GM23338 (cell line): ENCODE data around the gene YPEL1. TPM values are rescaled to one million over a fixed set of nuclear protein-coding genes. Genes with fewer than 3 reads are reported as not detected.

ENCODE experiments used
- ATAC-seq: fragments of 200-7000 bp; cut with Tn5 transposase; 3 replicates; pipeline ENCODE4 v1.9.1; 2020
- DNase-seq: peaks from one replicate; pipeline ENCODE4 v3.0.0-alpha.2; 2015; ENCODE audit warnings: low spot score
- H2AFZ ChIP-seq: fragments of 200-600 bp; sonication (generic); 2 replicates; pipeline ENCODE4 v1.8.0; 2016; ENCODE audit warnings: antibody characterized with exemption, mild to moderate bottlenecking, moderate library complexity
- H3F3A ChIP-seq: fragments of 200-600 bp; sonication (generic); replicated peaks from 2 replicates; pipeline ENCODE4 v1.8.0; 2017; ENCODE audit warnings: antibody characterized with exemption, mixed run types, low read depth
- H3K27ac ChIP-seq: fragments of 200-600 bp; sonication (generic); 2 replicates; pipeline ENCODE4 v1.6.1; 2016; ENCODE audit warnings: low read depth
- H3K27me3 ChIP-seq: fragments of 200-600 bp; sonication (generic); 2 replicates; pipeline ENCODE4 v1.8.0; 2016; ENCODE audit warnings: mild to moderate bottlenecking, mixed run types, moderate library complexity; ENCODE audit not compliant: insufficient read depth
- H3K36me3 ChIP-seq: fragments of 200-600 bp; sonication (generic); 2 replicates; pipeline ENCODE4 v1.8.0; 2016; ENCODE audit warnings: mild to moderate bottlenecking; ENCODE audit not compliant: insufficient read depth
- H3K4me1 ChIP-seq: fragments of 200-600 bp; sonication (generic); 2 replicates; pipeline ENCODE4 v1.8.0; 2016; ENCODE audit warnings: mild to moderate bottlenecking, moderate library complexity; ENCODE audit not compliant: insufficient read depth
- H3K4me2 ChIP-seq: fragments of 200-600 bp; sonication (generic); 2 replicates; pipeline ENCODE4 v1.7.1; 2017; ENCODE audit warnings: mixed run types
- H3K4me3 ChIP-seq: fragments of 200-600 bp; sonication (generic); 2 replicates; pipeline ENCODE4 v1.6.1; 2016; ENCODE audit warnings: mixed run types
- H3K79me2 ChIP-seq: fragments of 200-600 bp; sonication (generic); replicated peaks from 2 replicates; pipeline ENCODE4 v1.8.0; 2017; ENCODE audit warnings: mild to moderate bottlenecking; ENCODE audit not compliant: insufficient read depth
- H3K9me2 ChIP-seq: fragments of 200-600 bp; sonication (generic); 2 replicates; pipeline ENCODE4 v1.8.0; 2017; ENCODE audit not compliant: insufficient read depth
- H4K20me1 ChIP-seq: fragments of 200-600 bp; sonication (generic); replicated peaks from 2 replicates; pipeline ENCODE4 v1.8.0; 2017; ENCODE audit warnings: mild to moderate bottlenecking; ENCODE audit not compliant: insufficient read depth
- H3K27ac Mint-ChIP-seq: 2 replicates; pipeline ENCODE4 v1.8.0; 2020; ENCODE audit warnings: inconsistent platforms, mild to moderate bottlenecking, moderate library complexity, mixed read lengths
- H3K27me3 Mint-ChIP-seq: 3 replicates; pipeline ENCODE4 v1.8.0; 2022; ENCODE audit warnings: low read depth, mild to moderate bottlenecking, moderate library complexity, mixed read lengths, inconsistent platforms; ENCODE audit not compliant: insufficient read depth, poor library complexity
- H3K36me3 Mint-ChIP-seq: 3 replicates; pipeline ENCODE4 v1.8.0; 2021; ENCODE audit warnings: low read depth, mild to moderate bottlenecking, inconsistent platforms, moderate library complexity, mixed read lengths
- H3K4me1 Mint-ChIP-seq: 3 replicates; pipeline ENCODE4 v1.8.0; 2020; ENCODE audit warnings: mild to moderate bottlenecking, inconsistent platforms, mixed read lengths
- H3K4me3 Mint-ChIP-seq: 3 replicates; pipeline ENCODE4 v1.8.0; 2021; ENCODE audit warnings: moderate library complexity, mild to moderate bottlenecking, inconsistent platforms, mixed read lengths
- H3K9me3 Mint-ChIP-seq: 3 replicates; pipeline ENCODE4 v1.8.0; 2020; ENCODE audit warnings: moderate library complexity, mild to moderate bottlenecking, inconsistent platforms, mixed read lengths
- EZH2 ChIP-seq: fragments of 200-600 bp; sonication (generic); IDR thresholded peaks from one replicate; pipeline ENCODE4 v1.8.0; 2017; ENCODE audit warnings: antibody characterized with exemption, mild to moderate bottlenecking, low read depth; ENCODE audit not compliant: unreplicated experiment
- STAT1 ChIP-seq: IDR thresholded peaks from one replicate; pipeline ENCODE4 v1.6.1; 2016; ENCODE audit warnings: antibody characterized with exemption; ENCODE audit not compliant: unreplicated experiment
- polyA plus RNA-seq: library from polyadenylated mRNA; unstranded; fragments of >200 nt; fragmentation: Nextera tagmentation; extraction: Ambion mirVana; gene quantifications from 2 replicates; pipeline ENCODE4 v1.2.1, GENCODE V29; 2016
- total RNA-seq: library from RNA; depleted of rRNA; stranded (reverse); fragments of >200 nt; shearing (Covaris generic); gene quantifications from 2 replicates; pipeline ENCODE4 v1.2.3, GENCODE V29; 2014
- TF ChIP-seq, protein P1 (sequence below), 2 experiments: fragments of 200-600 bp in 1 of 2; sonication (generic) in 1 of 2; conservative IDR thresholded peaks; 2 replicates each; pipeline versions ENCODE4 v1.5.1 to v1.6.1; 2016 to 2017; ENCODE audit warnings: antibody characterized with exemption in 2 of 2, low read depth in 2 of 2, mild to moderate bottlenecking in 2 of 2, moderate library complexity in 1 of 2
- TF ChIP-seq, protein P2 (sequence below): fragments of 250-450 bp; sonication (Bioruptor Pico); IDR thresholded peaks from 2 replicates; pipeline ENCODE4 v1.5.0; 2020; ENCODE audit warnings: mild to moderate bottlenecking, moderate library complexity
- TF ChIP-seq, protein P3 (sequence below): IDR thresholded peaks from one replicate; pipeline ENCODE4 v1.6.1; 2018; ENCODE audit warnings: antibody characterized with exemption; ENCODE audit not compliant: unreplicated experiment

Gene YPEL1
- total and polyA plus RNA-seq, 2 experiments from 2014 or later = 4.4 to 6.0 TPM

DNA sequence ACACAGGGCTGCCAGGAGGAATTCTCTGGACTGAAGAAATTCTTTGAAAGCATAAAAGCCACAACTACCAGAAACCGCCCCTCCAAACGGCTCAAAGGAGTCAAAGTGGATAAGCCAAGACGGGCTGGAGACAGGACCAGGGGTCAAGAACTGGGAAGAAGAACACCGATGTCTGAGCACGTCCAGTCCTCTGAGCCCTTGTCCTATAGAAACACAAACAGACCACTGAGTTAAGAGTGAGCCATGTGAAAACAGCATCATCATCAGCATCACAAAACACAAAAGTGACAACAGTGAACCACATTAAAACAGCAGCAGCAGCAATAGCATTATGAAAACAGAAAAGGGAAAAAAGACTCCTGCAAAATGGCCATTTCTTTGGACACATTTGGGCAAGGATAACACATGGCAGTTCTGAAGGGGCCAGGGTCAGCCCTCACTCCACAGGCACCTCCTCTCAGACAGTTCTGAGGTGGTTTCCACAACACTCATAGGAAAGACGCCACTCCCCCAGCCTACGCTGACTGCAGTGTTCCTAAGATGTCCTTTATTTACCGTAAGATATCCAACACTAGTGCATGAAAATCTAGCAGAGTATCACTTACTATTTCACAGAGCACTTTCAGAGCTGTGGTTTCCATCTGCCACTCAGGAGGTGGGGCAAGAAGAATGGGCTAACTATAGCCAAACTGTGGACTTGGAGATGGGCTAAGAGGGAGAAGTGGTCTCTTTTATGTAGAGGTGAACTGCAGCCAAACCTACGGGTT is 28.6 kb upstream of the YPEL1 start:
- peaks cover 66% of the 10 kb centered on the region for H3K36me3 Mint-ChIP-seq
- no peak overlapping the region for H3K27ac Mint-ChIP-seq

More for the DNA sequence above, 28.6 kb upstream of the YPEL1 start:
- Histone ChIP-seq H3K9me2 (no peaks in the 10 kb centered on the region), H3K36me3 (peaks cover 40% of the 10 kb centered on the region), H4K20me1 (peaks cover 17% of the 10 kb centered on the region), H3K27ac (no peak overlapping the region), H3K4me2 (no peak overlapping the region), H3F3A (no peaks in the 10 kb centered on the region), H3K79me2 (no peaks in the 10 kb centered on the region; the same call in 1 of the 2 replicates), H3K4me3 (no peak overlapping the region), H3K27me3 (no peaks in the 10 kb centered on the region), H2AFZ (no peak overlapping the region), H3K4me1 (no peaks in the 10 kb centered on the region)
- Mint-ChIP-seq H3K9me3 (no peaks in the 10 kb centered on the region), H3K4me3 (no peak overlapping the region), H3K27me3 (peaks cover 5% of the 10 kb centered on the region), H3K4me1 (no peaks in the 10 kb centered on the region)
- DNase-seq (no peak), ATAC-seq (no peak)
- TF ChIP-seq EZH2 = no peak
- TF ChIP-seq STAT1 = no peak
- TF ChIP-seq, protein P1, sequence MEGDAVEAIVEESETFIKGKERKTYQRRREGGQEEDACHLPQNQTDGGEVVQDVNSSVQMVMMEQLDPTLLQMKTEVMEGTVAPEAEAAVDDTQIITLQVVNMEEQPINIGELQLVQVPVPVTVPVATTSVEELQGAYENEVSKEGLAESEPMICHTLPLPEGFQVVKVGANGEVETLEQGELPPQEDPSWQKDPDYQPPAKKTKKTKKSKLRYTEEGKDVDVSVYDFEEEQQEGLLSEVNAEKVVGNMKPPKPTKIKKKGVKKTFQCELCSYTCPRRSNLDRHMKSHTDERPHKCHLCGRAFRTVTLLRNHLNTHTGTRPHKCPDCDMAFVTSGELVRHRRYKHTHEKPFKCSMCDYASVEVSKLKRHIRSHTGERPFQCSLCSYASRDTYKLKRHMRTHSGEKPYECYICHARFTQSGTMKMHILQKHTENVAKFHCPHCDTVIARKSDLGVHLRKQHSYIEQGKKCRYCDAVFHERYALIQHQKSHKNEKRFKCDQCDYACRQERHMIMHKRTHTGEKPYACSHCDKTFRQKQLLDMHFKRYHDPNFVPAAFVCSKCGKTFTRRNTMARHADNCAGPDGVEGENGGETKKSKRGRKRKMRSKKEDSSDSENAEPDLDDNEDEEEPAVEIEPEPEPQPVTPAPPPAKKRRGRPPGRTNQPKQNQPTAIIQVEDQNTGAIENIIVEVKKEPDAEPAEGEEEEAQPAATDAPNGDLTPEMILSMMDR (conservative IDR thresholded peaks at IDR 0.05; ENCODE audit: low read depth in 2 of 2) = no peak
- TF ChIP-seq, protein P2, sequence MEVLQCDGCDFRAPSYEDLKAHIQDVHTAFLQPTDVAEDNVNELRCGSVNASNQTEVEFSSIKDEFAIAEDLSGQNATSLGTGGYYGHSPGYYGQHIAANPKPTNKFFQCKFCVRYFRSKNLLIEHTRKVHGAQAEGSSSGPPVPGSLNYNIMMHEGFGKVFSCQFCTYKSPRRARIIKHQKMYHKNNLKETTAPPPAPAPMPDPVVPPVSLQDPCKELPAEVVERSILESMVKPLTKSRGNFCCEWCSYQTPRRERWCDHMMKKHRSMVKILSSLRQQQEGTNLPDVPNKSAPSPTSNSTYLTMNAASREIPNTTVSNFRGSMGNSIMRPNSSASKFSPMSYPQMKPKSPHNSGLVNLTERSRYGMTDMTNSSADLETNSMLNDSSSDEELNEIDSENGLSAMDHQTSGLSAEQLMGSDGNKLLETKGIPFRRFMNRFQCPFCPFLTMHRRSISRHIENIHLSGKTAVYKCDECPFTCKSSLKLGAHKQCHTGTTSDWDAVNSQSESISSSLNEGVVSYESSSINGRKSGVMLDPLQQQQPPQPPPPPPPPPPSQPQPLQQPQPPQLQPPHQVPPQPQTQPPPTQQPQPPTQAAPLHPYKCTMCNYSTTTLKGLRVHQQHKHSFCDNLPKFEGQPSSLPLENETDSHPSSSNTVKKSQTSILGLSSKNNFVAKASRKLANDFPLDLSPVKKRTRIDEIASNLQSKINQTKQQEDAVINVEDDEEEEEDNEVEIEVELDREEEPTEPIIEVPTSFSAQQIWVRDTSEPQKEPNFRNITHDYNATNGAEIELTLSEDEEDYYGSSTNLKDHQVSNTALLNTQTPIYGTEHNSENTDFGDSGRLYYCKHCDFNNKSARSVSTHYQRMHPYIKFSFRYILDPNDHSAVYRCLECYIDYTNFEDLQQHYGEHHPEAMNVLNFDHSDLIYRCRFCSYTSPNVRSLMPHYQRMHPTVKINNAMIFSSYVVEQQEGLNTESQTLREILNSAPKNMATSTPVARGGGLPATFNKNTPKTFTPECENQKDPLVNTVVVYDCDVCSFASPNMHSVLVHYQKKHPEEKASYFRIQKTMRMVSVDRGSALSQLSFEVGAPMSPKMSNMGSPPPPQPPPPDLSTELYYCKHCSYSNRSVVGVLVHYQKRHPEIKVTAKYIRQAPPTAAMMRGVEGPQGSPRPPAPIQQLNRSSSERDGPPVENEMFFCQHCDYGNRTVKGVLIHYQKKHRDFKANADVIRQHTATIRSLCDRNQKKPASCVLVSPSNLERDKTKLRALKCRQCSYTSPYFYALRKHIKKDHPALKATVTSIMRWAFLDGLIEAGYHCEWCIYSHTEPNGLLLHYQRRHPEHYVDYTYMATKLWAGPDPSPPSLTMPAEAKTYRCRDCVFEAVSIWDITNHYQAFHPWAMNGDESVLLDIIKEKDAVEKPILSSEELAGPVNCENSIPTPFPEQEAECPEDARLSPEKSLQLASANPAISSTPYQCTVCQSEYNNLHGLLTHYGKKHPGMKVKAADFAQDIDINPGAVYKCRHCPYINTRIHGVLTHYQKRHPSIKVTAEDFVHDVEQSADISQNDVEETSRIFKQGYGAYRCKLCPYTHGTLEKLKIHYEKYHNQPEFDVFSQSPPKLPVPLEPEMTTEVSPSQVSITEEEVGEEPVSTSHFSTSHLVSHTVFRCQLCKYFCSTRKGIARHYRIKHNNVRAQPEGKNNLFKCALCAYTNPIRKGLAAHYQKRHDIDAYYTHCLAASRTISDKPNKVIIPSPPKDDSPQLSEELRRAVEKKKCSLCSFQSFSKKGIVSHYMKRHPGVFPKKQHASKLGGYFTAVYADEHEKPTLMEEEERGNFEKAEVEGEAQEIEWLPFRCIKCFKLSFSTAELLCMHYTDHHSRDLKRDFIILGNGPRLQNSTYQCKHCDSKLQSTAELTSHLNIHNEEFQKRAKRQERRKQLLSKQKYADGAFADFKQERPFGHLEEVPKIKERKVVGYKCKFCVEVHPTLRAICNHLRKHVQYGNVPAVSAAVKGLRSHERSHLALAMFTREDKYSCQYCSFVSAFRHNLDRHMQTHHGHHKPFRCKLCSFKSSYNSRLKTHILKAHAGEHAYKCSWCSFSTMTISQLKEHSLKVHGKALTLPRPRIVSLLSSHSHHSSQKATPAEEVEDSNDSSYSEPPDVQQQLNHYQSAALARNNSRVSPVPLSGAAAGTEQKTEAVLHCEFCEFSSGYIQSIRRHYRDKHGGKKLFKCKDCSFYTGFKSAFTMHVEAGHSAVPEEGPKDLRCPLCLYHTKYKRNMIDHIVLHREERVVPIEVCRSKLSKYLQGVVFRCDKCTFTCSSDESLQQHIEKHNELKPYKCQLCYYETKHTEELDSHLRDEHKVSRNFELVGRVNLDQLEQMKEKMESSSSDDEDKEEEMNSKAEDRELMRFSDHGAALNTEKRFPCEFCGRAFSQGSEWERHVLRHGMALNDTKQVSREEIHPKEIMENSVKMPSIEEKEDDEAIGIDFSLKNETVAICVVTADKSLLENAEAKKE = no peak
- TF ChIP-seq, protein P3, sequence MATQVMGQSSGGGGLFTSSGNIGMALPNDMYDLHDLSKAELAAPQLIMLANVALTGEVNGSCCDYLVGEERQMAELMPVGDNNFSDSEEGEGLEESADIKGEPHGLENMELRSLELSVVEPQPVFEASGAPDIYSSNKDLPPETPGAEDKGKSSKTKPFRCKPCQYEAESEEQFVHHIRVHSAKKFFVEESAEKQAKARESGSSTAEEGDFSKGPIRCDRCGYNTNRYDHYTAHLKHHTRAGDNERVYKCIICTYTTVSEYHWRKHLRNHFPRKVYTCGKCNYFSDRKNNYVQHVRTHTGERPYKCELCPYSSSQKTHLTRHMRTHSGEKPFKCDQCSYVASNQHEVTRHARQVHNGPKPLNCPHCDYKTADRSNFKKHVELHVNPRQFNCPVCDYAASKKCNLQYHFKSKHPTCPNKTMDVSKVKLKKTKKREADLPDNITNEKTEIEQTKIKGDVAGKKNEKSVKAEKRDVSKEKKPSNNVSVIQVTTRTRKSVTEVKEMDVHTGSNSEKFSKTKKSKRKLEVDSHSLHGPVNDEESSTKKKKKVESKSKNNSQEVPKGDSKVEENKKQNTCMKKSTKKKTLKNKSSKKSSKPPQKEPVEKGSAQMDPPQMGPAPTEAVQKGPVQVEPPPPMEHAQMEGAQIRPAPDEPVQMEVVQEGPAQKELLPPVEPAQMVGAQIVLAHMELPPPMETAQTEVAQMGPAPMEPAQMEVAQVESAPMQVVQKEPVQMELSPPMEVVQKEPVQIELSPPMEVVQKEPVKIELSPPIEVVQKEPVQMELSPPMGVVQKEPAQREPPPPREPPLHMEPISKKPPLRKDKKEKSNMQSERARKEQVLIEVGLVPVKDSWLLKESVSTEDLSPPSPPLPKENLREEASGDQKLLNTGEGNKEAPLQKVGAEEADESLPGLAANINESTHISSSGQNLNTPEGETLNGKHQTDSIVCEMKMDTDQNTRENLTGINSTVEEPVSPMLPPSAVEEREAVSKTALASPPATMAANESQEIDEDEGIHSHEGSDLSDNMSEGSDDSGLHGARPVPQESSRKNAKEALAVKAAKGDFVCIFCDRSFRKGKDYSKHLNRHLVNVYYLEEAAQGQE = no peak
